GM12878 (cell line): ENCODE measurements around the gene BRD3. TPM values are rescaled to one million over a fixed set of nuclear protein-coding genes. Genes with fewer than 3 reads are reported as not detected.

ENCODE experiments used
- ATAC-seq: fragments of 200-7000 bp; cut with Tn5 transposase; 3 replicates; pipeline ENCODE4 v1.9.1; 2020; ENCODE audit warnings: mild to moderate bottlenecking, moderate library complexity
- BruUV-seq: library from RNA; stranded (reverse); fragments of 400-500 nt; replicated peaks from 2 replicates; lab custom pipeline; 2021; lab: Mats Ljungman, UMichigan
- CTCF ChIA-PET: fragments of 300-600 bp; sonication (Branson Sonifier 250); formaldehyde crosslinking; extraction: SDS; loops from one replicate; lab custom pipeline; 2021; ENCODE audit warnings: inconsistent platforms; lab: Yijun Ruan, JAX
- POLR2A ChIA-PET: fragments of 350-600 bp; formaldehyde crosslinking; extraction: SDS; loops from one replicate; lab custom pipeline; 2021; ENCODE audit warnings: inconsistent platforms; lab: Charles Lee
- RAD21 ChIA-PET: fragments of 300-600 bp; sonication (Branson Sonifier 250); formaldehyde crosslinking; loops from one replicate; lab custom pipeline; 2023; ENCODE audit warnings: antibody characterized with exemption; ENCODE audit not compliant: unreplicated experiment; lab: Charles Lee
- SMC1A ChIA-PET: fragments of 300-600 bp; sonication (Branson Sonifier 250); formaldehyde crosslinking; loops from one replicate; lab custom pipeline; 2023; ENCODE audit not compliant: unreplicated experiment, uncharacterized antibody; lab: Charles Lee
- DNase-seq: peaks from one replicate; pipeline ENCODE4 v3.0.0-alpha.2; 2011; ENCODE audit warnings: low read depth, low spot score
- FAIRE-seq: peaks from 3 replicates; lab custom pipeline; 2011; peaks lifted over from hg19 to GRCh38; lab: Jason Lieb, UNC
- H2AFZ ChIP-seq: 2 replicates; pipeline ENCODE4 v1.6.0; 2011; ENCODE audit warnings: low read depth, low read length, control low read depth; ENCODE audit not compliant: control insufficient read depth
- H3K27ac ChIP-seq: 2 replicates; pipeline ENCODE4 v1.5.1; 2011; ENCODE audit warnings: control low read depth; ENCODE audit not compliant: control insufficient read depth, insufficient read depth
- H3K27me3 ChIP-seq, 2 experiments: replicated peaks in 1 of 2; 2 replicates each; pipeline versions ENCODE4 v1.6.0 to v1.6.1; 2011; ENCODE audit warnings: low read length in 1 of 2; ENCODE audit not compliant: control insufficient read depth in 2 of 2, insufficient read depth in 2 of 2
- H3K36me3 ChIP-seq, 2 experiments: 2 replicates each; pipeline ENCODE4 v1.5.1; 2011; ENCODE audit warnings: low read length in 1 of 2; ENCODE audit not compliant: control insufficient read depth in 2 of 2, insufficient read depth in 2 of 2
- H3K4me1 ChIP-seq: 2 replicates; pipeline ENCODE4 v1.6.1; 2011; ENCODE audit warnings: mild to moderate bottlenecking, low read length, moderate library complexity, mixed read lengths; ENCODE audit not compliant: control insufficient read depth, insufficient read depth
- H3K4me2 ChIP-seq: 2 replicates; pipeline ENCODE4 v1.6.0; 2011; ENCODE audit warnings: control low read depth; ENCODE audit not compliant: control insufficient read depth, insufficient read depth
- H3K4me3 ChIP-seq: fragments of 200-600 bp; sonication (generic); 2 replicates; pipeline ENCODE4 v1.5.1; 2016
- H3K79me2 ChIP-seq: 2 replicates; pipeline ENCODE4 v1.6.0; 2011; ENCODE audit warnings: low read length; ENCODE audit not compliant: control insufficient read depth, insufficient read depth
- H3K9ac ChIP-seq: 2 replicates; pipeline ENCODE4 v1.8.0; 2011; ENCODE audit warnings: low read length, control low read depth, mixed read lengths; ENCODE audit not compliant: control insufficient read depth, insufficient read depth
- H3K9me3 ChIP-seq: replicated peaks from 3 replicates; pipeline ENCODE4 v1.5.1; 2011; ENCODE audit warnings: mild to moderate bottlenecking, low read length; ENCODE audit not compliant: control insufficient read depth, insufficient read depth
- H4K20me1 ChIP-seq: 2 replicates; pipeline ENCODE4 v1.6.0; 2011; ENCODE audit not compliant: control insufficient read depth, insufficient read depth
- BRCA1 ChIP-seq: IDR thresholded peaks from 2 replicates; pipeline ENCODE4 v1.6.1; 2011; ENCODE audit warnings: low read depth, low read length, improper control_type of control experiment
- CBFB ChIP-seq: IDR thresholded peaks from 2 replicates; pipeline ENCODE4 v1.6.1; 2016; ENCODE audit warnings: antibody characterized with exemption, low read depth
- CREB1 ChIP-seq: IDR thresholded peaks from 2 replicates; pipeline ENCODE4 v1.6.1; 2012; ENCODE audit warnings: low read depth, mild to moderate bottlenecking, inconsistent platforms
- HDAC6 ChIP-seq: fragments of 200-600 bp; sonication (generic); IDR thresholded peaks from one replicate; pipeline ENCODE4 v1.8.0; 2017; ENCODE audit warnings: antibody characterized with exemption; ENCODE audit not compliant: unreplicated experiment
- KLF5 ChIP-seq: fragments of 450-650 bp; IDR thresholded peaks from 2 replicates; pipeline ENCODE4 v1.6.1; 2014; ENCODE audit warnings: mild to moderate bottlenecking; ENCODE audit not compliant: partially characterized antibody
- SMARCA5 ChIP-seq: fragments of 450-650 bp; IDR thresholded peaks from 2 replicates; pipeline ENCODE4 v1.6.1; 2017; ENCODE audit warnings: mild to moderate bottlenecking
- ZNF274 ChIP-seq: IDR thresholded peaks from one replicate; pipeline ENCODE4 v1.8.0; 2011; ENCODE audit not compliant: insufficient read length, insufficient read depth
- WGBS: methylation state at CpG from one replicate; pipeline ENCODE4 v1.1.6; 2016; ENCODE audit warnings: low lambda C conversion rate; ENCODE audit not compliant: insufficient replicate concordance, insufficient coverage; ENCODE audit errors: missing lambda C conversion rate; 5-methylcytosine and 5-hydroxymethylcytosine counted together
- in situ Hi-C: fragments of 300-500 bp; cut with MboI; formaldehyde crosslinking; loops from 9 replicates; pipeline ENCODE4 v1.14.3; 2018; ENCODE audit warnings: mixed read lengths
- intact Hi-C: fragments of 100-400 bp; cut with micrococcal nuclease; formaldehyde crosslinking; loops from one replicate; pipeline ENCODE4 v1.14.2; 2022; ENCODE audit not compliant: unreplicated experiment
- polyA plus RNA-seq, 11 experiments: library from polyadenylated mRNA; depleted of rRNA in 4 of 11; unstranded in 6 of 11; stranded (reverse) in 5 of 11; fragments of >200 nt; fragmentation: Nextera tagmentation in 4 of 11; fragmentation: Illumina TruSeq in 1 of 11; extraction: Ambion mirVana in 4 of 11; extraction: Trizol in 1 of 11; gene quantifications; 1 replicate in 1 of 11; 2 replicates in 10 of 11; pipeline versions ENCODE4 v1.2.1 to v1.2.3, GENCODE V29; 2011 to 2016; ENCODE audit warnings: inconsistent platforms in 2 of 11, missing spikeins in 2 of 11, low read depth in 1 of 11
- total RNA-seq, 4 experiments: library from RNA; depleted of rRNA in 3 of 4; stranded (reverse); fragments of >200 nt in 3 of 4; fragmentation: Illumina TruSeq in 1 of 4; extraction: Trizol in 1 of 4; gene quantifications; 2 replicates each; pipeline versions ENCODE4 v1.2.1 to v1.2.3, GENCODE V29; 2013 to 2021
- TF ChIP-seq, protein P1 (sequence below): fragments of 450-650 bp; formaldehyde crosslinking; IDR thresholded peaks from 2 replicates; pipeline ENCODE4 v1.4.0; 2020; ENCODE audit warnings: mild to moderate bottlenecking, moderate library complexity

BRD3 gene
- total and polyA plus RNA-seq, 10 of the 15 experiments (the other 5 are each of a cell fraction or from before 2014, with no cell fraction given), result 0.53 to 20.8 (median 4.8) TPM

DNA sequence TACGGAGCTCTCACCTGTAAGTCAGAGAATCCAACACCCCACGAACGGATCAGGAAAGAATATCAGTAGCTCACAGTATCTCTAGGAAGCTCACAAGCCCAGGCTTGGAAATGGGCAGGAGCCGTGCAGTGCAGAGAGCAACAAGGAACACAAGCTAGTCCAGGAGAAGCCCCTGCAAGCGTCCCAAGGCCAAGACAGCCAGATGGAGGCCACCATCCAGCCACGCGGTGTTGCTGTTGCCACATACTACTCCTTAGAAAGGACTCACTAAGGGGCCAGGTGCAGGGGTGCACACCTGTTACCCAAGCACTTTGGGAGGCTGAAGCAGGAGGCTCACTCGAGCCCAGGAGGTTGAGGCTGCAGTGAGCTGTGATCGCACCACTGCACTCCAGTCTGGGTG is 60.3 kb downstream of the BRD3 start (continued):
- TF ChIP-seq ZNF274, result no peak
- TF ChIP-seq, protein P1, sequence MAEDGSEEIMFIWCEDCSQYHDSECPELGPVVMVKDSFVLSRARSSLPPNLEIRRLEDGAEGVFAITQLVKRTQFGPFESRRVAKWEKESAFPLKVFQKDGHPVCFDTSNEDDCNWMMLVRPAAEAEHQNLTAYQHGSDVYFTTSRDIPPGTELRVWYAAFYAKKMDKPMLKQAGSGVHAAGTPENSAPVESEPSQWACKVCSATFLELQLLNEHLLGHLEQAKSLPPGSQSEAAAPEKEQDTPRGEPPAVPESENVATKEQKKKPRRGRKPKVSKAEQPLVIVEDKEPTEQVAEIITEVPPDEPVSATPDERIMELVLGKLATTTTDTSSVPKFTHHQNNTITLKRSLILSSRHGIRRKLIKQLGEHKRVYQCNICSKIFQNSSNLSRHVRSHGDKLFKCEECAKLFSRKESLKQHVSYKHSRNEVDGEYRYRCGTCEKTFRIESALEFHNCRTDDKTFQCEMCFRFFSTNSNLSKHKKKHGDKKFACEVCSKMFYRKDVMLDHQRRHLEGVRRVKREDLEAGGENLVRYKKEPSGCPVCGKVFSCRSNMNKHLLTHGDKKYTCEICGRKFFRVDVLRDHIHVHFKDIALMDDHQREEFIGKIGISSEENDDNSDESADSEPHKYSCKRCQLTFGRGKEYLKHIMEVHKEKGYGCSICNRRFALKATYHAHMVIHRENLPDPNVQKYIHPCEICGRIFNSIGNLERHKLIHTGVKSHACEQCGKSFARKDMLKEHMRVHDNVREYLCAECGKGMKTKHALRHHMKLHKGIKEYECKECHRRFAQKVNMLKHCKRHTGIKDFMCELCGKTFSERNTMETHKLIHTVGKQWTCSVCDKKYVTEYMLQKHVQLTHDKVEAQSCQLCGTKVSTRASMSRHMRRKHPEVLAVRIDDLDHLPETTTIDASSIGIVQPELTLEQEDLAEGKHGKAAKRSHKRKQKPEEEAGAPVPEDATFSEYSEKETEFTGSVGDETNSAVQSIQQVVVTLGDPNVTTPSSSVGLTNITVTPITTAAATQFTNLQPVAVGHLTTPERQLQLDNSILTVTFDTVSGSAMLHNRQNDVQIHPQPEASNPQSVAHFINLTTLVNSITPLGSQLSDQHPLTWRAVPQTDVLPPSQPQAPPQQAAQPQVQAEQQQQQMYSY, result no peak
- TF ChIP-seq, all 136 proteins: peak for 0

DNA sequence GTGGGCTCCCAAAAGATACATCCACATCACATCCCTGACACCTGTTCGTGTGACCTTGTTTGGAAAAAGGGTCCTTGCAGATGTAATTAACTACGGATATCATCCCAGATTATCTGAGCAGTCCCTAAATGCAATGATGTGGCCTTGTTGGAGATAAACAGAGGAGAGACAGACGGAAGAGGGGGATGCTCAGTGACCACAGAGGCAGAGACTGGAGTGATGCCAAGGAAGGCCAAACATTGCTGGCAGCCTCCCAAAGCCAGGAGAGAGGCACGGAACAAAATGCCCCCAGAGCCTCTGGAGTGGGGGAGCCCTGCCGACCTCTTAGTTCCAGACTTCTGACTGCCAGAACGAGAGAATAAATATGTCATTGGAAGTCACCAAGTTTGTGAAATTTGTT is 60.7 kb downstream of the BRD3 start:
- no peak overlapping the region for H3K27ac ChIP-seq
- CTCF ChIA-PET, result interaction anchor here (0.9 kb wide), 1 partner anchor 225 kb away, joined by 4 read pairs; no protein-coding TSS in a partner anchor
- no peaks in the 10 kb centered on the region for H3K79me2 ChIP-seq
- FAIRE-seq, result no peak
- POLR2A ChIA-PET, result interaction anchor here (0.6 kb wide), 1 partner anchor 18 kb away, joined by 3 read pairs; the partner anchor contains the start of gene BRD3OS
- no peaks in the 10 kb centered on the region for H3K4me1 ChIP-seq
- no peaks in the 10 kb centered on the region; a peak in 2 of 4 replicates for H3K27me3 ChIP-seq
- no peak for DNase-seq
- WGBS, result 6% methylated on average over 6 of the region's 6 CpGs
- TF ChIP-seq BRCA1 (no peak), SMARCA5 (no peak), KLF5 (no peak), CREB1 (no peak), HDAC6 (no peak), CBFB (no peak)
- BruUV-seq, result no TSS peak
- no peak overlapping the region for H3K4me2 ChIP-seq
- H3K9ac ChIP-seq, result no peak overlapping the region
- no peaks in the 10 kb centered on the region for H3K36me3 ChIP-seq
- no peak overlapping the region for H3K4me3 ChIP-seq
- intact Hi-C loops (no loop called here), in situ Hi-C loops (loop anchor here (25.0 kb wide), 1 partner anchor 470 kb away; the partner anchor contains the start of gene ADAMTSL2)
- SMC1A ChIA-PET, result no interaction called here
- no peaks in the 10 kb centered on the region for H4K20me1 ChIP-seq
- no peak for ATAC-seq
- H3K9me3 ChIP-seq, result no peaks in the 10 kb centered on the region; the same call in 2 of the 3 replicates
- RAD21 ChIA-PET, result no interaction called here
- H2AFZ ChIP-seq, result no peak overlapping the region
